ENCODE data around the gene TBCD. TPM values are rescaled to one million over a fixed set of nuclear protein-coding genes. Genes with fewer than 3 reads are reported as not detected.

TBCD gene
- total RNA-seq, 1 donor from 2014 or later, result 31.8 TPM

GRCh38 chr17:82944990-82945389, 193.1 kb downstream of the TBCD start:
- peaks cover 45% of the 10 kb centered on the region for H3K9me3 Mint-ChIP-seq (ENCODE audit: unreplicated experiment)

GRCh38 chr17:82946081-82946480, 194.2 kb downstream of the TBCD start:
- no peak overlapping the region for H3K4me2 ChIP-seq (ENCODE audit: low read length)
- H3K36me3 Mint-ChIP-seq (ENCODE audit: low read depth, unreplicated experiment), result peaks cover 67% of the 10 kb centered on the region
- H4K20me1 ChIP-seq (ENCODE audit: insufficient read depth, low read length), result no peaks in the 10 kb centered on the region
- H3K27me3 ChIP-seq (ENCODE audit: insufficient read depth, low read length), result no peaks in the 10 kb centered on the region
- peaks cover 8% of the 10 kb centered on the region for H3K36me3 ChIP-seq (ENCODE audit: insufficient read depth, low read length)
- no peak overlapping the region for H3K27ac ChIP-seq (ENCODE audit: low read depth, low read length)
- DNase-seq (ENCODE audit: low read depth), result no peak
- no peaks in the 10 kb centered on the region for H3K79me2 ChIP-seq (ENCODE audit: insufficient read depth, low read length)
- H3K4me1 ChIP-seq (ENCODE audit: insufficient read depth, low read length), result no peaks in the 10 kb centered on the region
- H3K4me3 Mint-ChIP-seq (ENCODE audit: unreplicated experiment), result no peak overlapping the region
- no peak overlapping the region for H2AFZ ChIP-seq (ENCODE audit: low read depth, low read length)
- no peaks in the 10 kb centered on the region for H3K27me3 Mint-ChIP-seq (ENCODE audit: low read depth, unreplicated experiment)
- TF ChIP-seq EZH2 (IDR thresholded peaks at IDR 0.05; ENCODE audit: insufficient read depth, low read length) (no peak), CTCF (IDR thresholded peaks at IDR 0.05; ENCODE audit: insufficient read depth, low read depth, low read length) (no peak)
- H3K4me1 Mint-ChIP-seq (ENCODE audit: low read depth, unreplicated experiment), result no peaks in the 10 kb centered on the region
- H3K9ac ChIP-seq (ENCODE audit: low read length), result no peak overlapping the region
- H3K9me3 Mint-ChIP-seq (ENCODE audit: unreplicated experiment), result peaks cover 54% of the 10 kb centered on the region
- FAIRE-seq, result no peak
- no peak overlapping the region for H3K4me3 ChIP-seq (ENCODE audit: insufficient read depth, low read depth, low read length)
- H3K27ac Mint-ChIP-seq (ENCODE audit: unreplicated experiment), result no peak overlapping the region
- peaks cover 27% of the 10 kb centered on the region for H3K9me3 ChIP-seq (ENCODE audit: insufficient read depth, low read depth, low read length)

More at GRCh38 chr17:82944990-82945389, 193.1 kb downstream of the TBCD start:
- no peak overlapping the region for H3K27ac Mint-ChIP-seq (ENCODE audit: unreplicated experiment)
- H3K27me3 Mint-ChIP-seq (ENCODE audit: low read depth, unreplicated experiment), result no peaks in the 10 kb centered on the region
- peaks cover 59% of the 10 kb centered on the region for H3K36me3 Mint-ChIP-seq (ENCODE audit: low read depth, unreplicated experiment)
- Histone ChIP-seq H4K20me1 (ENCODE audit: insufficient read depth, low read length) (no peaks in the 10 kb centered on the region), H3K4me1 (ENCODE audit: insufficient read depth, low read length) (no peaks in the 10 kb centered on the region), H3K27me3 (ENCODE audit: insufficient read depth, low read length) (no peaks in the 10 kb centered on the region), H3K27ac (ENCODE audit: low read depth, low read length) (no peak overlapping the region), H3K4me2 (ENCODE audit: low read length) (no peak overlapping the region), H3K9ac (ENCODE audit: low read length) (no peak overlapping the region), H3K36me3 (ENCODE audit: insufficient read depth, low read length) (peaks cover 10% of the 10 kb centered on the region), H2AFZ (ENCODE audit: low read depth, low read length) (no peak overlapping the region), H3K79me2 (ENCODE audit: insufficient read depth, low read length) (no peaks in the 10 kb centered on the region), H3K9me3 (ENCODE audit: insufficient read depth, low read depth, low read length) (peaks cover 24% of the 10 kb centered on the region), H3K4me3 (ENCODE audit: insufficient read depth, low read depth, low read length) (no peak overlapping the region)
- H3K4me1 Mint-ChIP-seq (ENCODE audit: low read depth, unreplicated experiment), result no peaks in the 10 kb centered on the region
- H3K4me3 Mint-ChIP-seq (ENCODE audit: unreplicated experiment), result no peak overlapping the region
- DNase-seq (ENCODE audit: low read depth) (no peak), FAIRE-seq (no peak)
- TF ChIP-seq CTCF (IDR thresholded peaks at IDR 0.05; ENCODE audit: insufficient read depth, low read depth, low read length) (no peak), EZH2 (IDR thresholded peaks at IDR 0.05; ENCODE audit: insufficient read depth, low read length) (no peak)

GRCh38 chr17:82947051-82947991, 195.5 kb downstream of the TBCD start:
- no peaks in the 10 kb centered on the region for H4K20me1 ChIP-seq (ENCODE audit: insufficient read depth, low read length)
- no peaks in the 10 kb centered on the region for H3K27me3 ChIP-seq (ENCODE audit: insufficient read depth, low read length)
- H3K9ac ChIP-seq (ENCODE audit: low read length), result no peak overlapping the region
- TF ChIP-seq EZH2 (IDR thresholded peaks at IDR 0.05; ENCODE audit: insufficient read depth, low read length) (no peak), CTCF (IDR thresholded peaks at IDR 0.05; ENCODE audit: insufficient read depth, low read depth, low read length) (no peak)
- no peak overlapping the region for H3K4me2 ChIP-seq (ENCODE audit: low read length)
- peaks cover 27% of the 10 kb centered on the region for H3K9me3 ChIP-seq (ENCODE audit: insufficient read depth, low read depth, low read length)
- H3K4me1 ChIP-seq (ENCODE audit: insufficient read depth, low read length), result no peaks in the 10 kb centered on the region
- no peak overlapping the region for H3K27ac ChIP-seq (ENCODE audit: low read depth, low read length)
- Mint-ChIP-seq H3K9me3 (ENCODE audit: unreplicated experiment) (peaks cover 59% of the 10 kb centered on the region), H3K36me3 (ENCODE audit: low read depth, unreplicated experiment) (peaks cover 67% of the 10 kb centered on the region), H3K27ac (ENCODE audit: unreplicated experiment) (no peak overlapping the region), H3K4me3 (ENCODE audit: unreplicated experiment) (no peak overlapping the region), H3K4me1 (ENCODE audit: low read depth, unreplicated experiment) (no peaks in the 10 kb centered on the region), H3K27me3 (ENCODE audit: low read depth, unreplicated experiment) (no peaks in the 10 kb centered on the region)
- H3K36me3 ChIP-seq (ENCODE audit: insufficient read depth, low read length), result peaks cover 8% of the 10 kb centered on the region
- FAIRE-seq (no peak), DNase-seq (ENCODE audit: low read depth) (no peak)
- no peaks in the 10 kb centered on the region for H3K79me2 ChIP-seq (ENCODE audit: insufficient read depth, low read length)
- no peak overlapping the region for H3K4me3 ChIP-seq (ENCODE audit: insufficient read depth, low read depth, low read length)
- H2AFZ ChIP-seq (ENCODE audit: low read depth, low read length), result no peak overlapping the region
